ENCODE results near the gene ZNF770. TPM values are rescaled to one million over a fixed set of nuclear protein-coding genes. Genes with fewer than 3 reads are reported as not detected.

ZNF770 gene
- total RNA-seq, 1 donor from 2014 or later, result 26.7 TPM

- TF ChIP-seq, protein P1, sequence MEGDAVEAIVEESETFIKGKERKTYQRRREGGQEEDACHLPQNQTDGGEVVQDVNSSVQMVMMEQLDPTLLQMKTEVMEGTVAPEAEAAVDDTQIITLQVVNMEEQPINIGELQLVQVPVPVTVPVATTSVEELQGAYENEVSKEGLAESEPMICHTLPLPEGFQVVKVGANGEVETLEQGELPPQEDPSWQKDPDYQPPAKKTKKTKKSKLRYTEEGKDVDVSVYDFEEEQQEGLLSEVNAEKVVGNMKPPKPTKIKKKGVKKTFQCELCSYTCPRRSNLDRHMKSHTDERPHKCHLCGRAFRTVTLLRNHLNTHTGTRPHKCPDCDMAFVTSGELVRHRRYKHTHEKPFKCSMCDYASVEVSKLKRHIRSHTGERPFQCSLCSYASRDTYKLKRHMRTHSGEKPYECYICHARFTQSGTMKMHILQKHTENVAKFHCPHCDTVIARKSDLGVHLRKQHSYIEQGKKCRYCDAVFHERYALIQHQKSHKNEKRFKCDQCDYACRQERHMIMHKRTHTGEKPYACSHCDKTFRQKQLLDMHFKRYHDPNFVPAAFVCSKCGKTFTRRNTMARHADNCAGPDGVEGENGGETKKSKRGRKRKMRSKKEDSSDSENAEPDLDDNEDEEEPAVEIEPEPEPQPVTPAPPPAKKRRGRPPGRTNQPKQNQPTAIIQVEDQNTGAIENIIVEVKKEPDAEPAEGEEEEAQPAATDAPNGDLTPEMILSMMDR (IDR thresholded peaks at IDR 0.05; ENCODE audit: unreplicated experiment), result no peak
- no peak overlapping the region for H3K27ac Mint-ChIP-seq (ENCODE audit: unreplicated experiment)
- no peaks in the 10 kb centered on the region for H3K36me3 Mint-ChIP-seq (ENCODE audit: low read depth, unreplicated experiment)
- no peaks in the 10 kb centered on the region for H3K27me3 Mint-ChIP-seq (ENCODE audit: unreplicated experiment)
- no peak for DNase-seq (ENCODE audit: low spot score)
- H3K4me1 Mint-ChIP-seq (ENCODE audit: unreplicated experiment), result peaks cover 7% of the 10 kb centered on the region
- no peaks in the 10 kb centered on the region for H3K9me3 Mint-ChIP-seq (ENCODE audit: unreplicated experiment)
- H3K4me3 Mint-ChIP-seq (ENCODE audit: unreplicated experiment), result no peak overlapping the region
Measured at GRCh38 chr15:35003928-35004327, 15.8 kb upstream of the ZNF770 start.

GRCh38 chr15:35000511-35000910 lies 12.4 kb upstream of the ZNF770 start:
- Mint-ChIP-seq H3K27ac (ENCODE audit: unreplicated experiment) (no peak overlapping the region), H3K27me3 (ENCODE audit: unreplicated experiment) (no peaks in the 10 kb centered on the region), H3K4me3 (ENCODE audit: unreplicated experiment) (no peak overlapping the region), H3K4me1 (ENCODE audit: unreplicated experiment) (peaks cover 7% of the 10 kb centered on the region), H3K36me3 (ENCODE audit: low read depth, unreplicated experiment) (no peaks in the 10 kb centered on the region), H3K9me3 (ENCODE audit: unreplicated experiment) (no peaks in the 10 kb centered on the region)
- TF ChIP-seq, protein P1 (IDR thresholded peaks at IDR 0.05; ENCODE audit: unreplicated experiment), result no peak
- DNase-seq (ENCODE audit: low spot score), result no peak

DNA sequence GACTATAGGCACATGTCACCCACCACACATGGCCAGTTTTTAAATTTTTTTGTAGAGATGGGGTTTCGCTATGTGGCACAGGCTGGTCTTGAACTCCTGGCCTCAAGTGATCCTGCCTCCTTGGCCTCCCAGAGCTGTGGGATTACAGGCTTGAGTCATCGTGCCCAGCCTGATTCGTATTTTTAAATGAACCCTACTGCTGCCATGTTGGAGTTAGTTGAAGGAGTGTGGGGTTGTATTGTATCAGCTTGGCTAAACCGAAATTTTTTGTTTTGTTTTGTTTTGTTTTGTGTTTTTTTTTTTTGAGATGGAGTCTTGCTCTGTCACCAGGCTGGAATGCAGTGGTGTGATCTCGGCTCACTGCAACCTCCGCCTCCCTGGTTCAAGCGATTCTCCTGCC lies 11.8 kb upstream of the ZNF770 start:
- Mint-ChIP-seq H3K27ac (ENCODE audit: unreplicated experiment) (no peak overlapping the region), H3K36me3 (ENCODE audit: low read depth, unreplicated experiment) (no peaks in the 10 kb centered on the region), H3K27me3 (ENCODE audit: unreplicated experiment) (no peaks in the 10 kb centered on the region), H3K9me3 (ENCODE audit: unreplicated experiment) (no peaks in the 10 kb centered on the region), H3K4me1 (ENCODE audit: unreplicated experiment) (peaks cover 9% of the 10 kb centered on the region), H3K4me3 (ENCODE audit: unreplicated experiment) (no peak overlapping the region)
- DNase-seq (ENCODE audit: low spot score), result no peak
- TF ChIP-seq, protein P1 (IDR thresholded peaks at IDR 0.05; ENCODE audit: unreplicated experiment), result no peak

- Mint-ChIP-seq H3K4me1 (ENCODE audit: unreplicated experiment) (peaks cover 19% of the 10 kb centered on the region), H3K4me3 (ENCODE audit: unreplicated experiment) (no peak overlapping the region), H3K36me3 (ENCODE audit: low read depth, unreplicated experiment) (no peaks in the 10 kb centered on the region), H3K27me3 (ENCODE audit: unreplicated experiment) (peaks cover 3% of the 10 kb centered on the region), H3K27ac (ENCODE audit: unreplicated experiment) (no peak overlapping the region), H3K9me3 (ENCODE audit: unreplicated experiment) (no peaks in the 10 kb centered on the region)
- no peak for DNase-seq (ENCODE audit: low spot score)
- TF ChIP-seq, protein P1 (IDR thresholded peaks at IDR 0.05; ENCODE audit: unreplicated experiment), result no peak
Measured at GRCh38 chr15:34994925-34995324, 6.8 kb upstream of the ZNF770 start.

DNA sequence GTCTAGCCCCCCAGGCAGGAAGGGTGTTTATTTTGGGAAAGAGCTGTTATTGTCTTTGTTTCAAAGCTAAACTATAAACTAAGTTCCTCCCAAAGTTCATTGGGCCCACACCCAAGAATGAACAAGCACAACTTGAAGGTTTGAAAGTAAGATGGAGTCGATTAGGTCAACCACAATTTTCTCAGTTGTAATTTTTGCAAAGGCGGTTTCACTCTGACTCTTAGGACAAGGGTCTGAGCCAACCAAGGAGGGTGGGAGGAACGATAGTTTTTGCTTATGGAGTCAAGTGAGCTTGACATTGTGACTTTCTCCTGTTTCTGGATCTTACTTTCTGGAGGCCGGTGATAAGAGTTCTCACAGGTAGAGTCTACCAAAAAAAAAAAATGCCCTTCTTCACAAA lies 5.8 kb upstream of the ZNF770 start:
- no peak for DNase-seq (ENCODE audit: low spot score)
- TF ChIP-seq, protein P1 (IDR thresholded peaks at IDR 0.05; ENCODE audit: unreplicated experiment), result no peak
- peaks cover 28% of the 10 kb centered on the region for H3K4me1 Mint-ChIP-seq (ENCODE audit: unreplicated experiment)
- no peaks in the 10 kb centered on the region for H3K36me3 Mint-ChIP-seq (ENCODE audit: low read depth, unreplicated experiment)
- no peak overlapping the region for H3K4me3 Mint-ChIP-seq (ENCODE audit: unreplicated experiment)
- no peaks in the 10 kb centered on the region for H3K9me3 Mint-ChIP-seq (ENCODE audit: unreplicated experiment)
- H3K27ac Mint-ChIP-seq (ENCODE audit: unreplicated experiment), result no peak overlapping the region
- peaks cover 5% of the 10 kb centered on the region for H3K27me3 Mint-ChIP-seq (ENCODE audit: unreplicated experiment)
